ENCODE results near the gene CR2. TPM values are rescaled to one million over a fixed set of nuclear protein-coding genes. Genes with fewer than 3 reads are reported as not detected.

The CR2 gene
- 0.21 TPM in 1 of 2 replicates, not detected in the other for total RNA-seq (ENCODE audit: low replicate concordance)
- long read RNA-seq: 0 reads

- no peak within 1 kb of the TSS for H3K27ac Mint-ChIP-seq
- H3K4me1 Mint-ChIP-seq (ENCODE audit: unreplicated experiment): peaks cover 4% of the 10 kb centered on the region
- TF ChIP-seq, protein P1, sequence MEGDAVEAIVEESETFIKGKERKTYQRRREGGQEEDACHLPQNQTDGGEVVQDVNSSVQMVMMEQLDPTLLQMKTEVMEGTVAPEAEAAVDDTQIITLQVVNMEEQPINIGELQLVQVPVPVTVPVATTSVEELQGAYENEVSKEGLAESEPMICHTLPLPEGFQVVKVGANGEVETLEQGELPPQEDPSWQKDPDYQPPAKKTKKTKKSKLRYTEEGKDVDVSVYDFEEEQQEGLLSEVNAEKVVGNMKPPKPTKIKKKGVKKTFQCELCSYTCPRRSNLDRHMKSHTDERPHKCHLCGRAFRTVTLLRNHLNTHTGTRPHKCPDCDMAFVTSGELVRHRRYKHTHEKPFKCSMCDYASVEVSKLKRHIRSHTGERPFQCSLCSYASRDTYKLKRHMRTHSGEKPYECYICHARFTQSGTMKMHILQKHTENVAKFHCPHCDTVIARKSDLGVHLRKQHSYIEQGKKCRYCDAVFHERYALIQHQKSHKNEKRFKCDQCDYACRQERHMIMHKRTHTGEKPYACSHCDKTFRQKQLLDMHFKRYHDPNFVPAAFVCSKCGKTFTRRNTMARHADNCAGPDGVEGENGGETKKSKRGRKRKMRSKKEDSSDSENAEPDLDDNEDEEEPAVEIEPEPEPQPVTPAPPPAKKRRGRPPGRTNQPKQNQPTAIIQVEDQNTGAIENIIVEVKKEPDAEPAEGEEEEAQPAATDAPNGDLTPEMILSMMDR (conservative IDR thresholded peaks at IDR 0.05): peak; percentile 40
- H3K9me3 Mint-ChIP-seq: no peaks in the 10 kb centered on the region
- peak within 1 kb of the TSS; percentile 79 for H3K4me3 Mint-ChIP-seq
- DNase-seq (ENCODE audit: extremely low spot score, unreplicated experiment): peak; percentile 67
- peaks cover 46% of the 10 kb centered on the region for H3K27me3 Mint-ChIP-seq
- H3K36me3 Mint-ChIP-seq: no peaks in the 10 kb centered on the region
These were observed at the start of gene CR2 for GRCh38 chr1:207454046-207454964. TSS of gene CR2 (plus strand) at chr1:207454328. CDS start at chr1:207454419, 91 bp downstream.

DNA sequence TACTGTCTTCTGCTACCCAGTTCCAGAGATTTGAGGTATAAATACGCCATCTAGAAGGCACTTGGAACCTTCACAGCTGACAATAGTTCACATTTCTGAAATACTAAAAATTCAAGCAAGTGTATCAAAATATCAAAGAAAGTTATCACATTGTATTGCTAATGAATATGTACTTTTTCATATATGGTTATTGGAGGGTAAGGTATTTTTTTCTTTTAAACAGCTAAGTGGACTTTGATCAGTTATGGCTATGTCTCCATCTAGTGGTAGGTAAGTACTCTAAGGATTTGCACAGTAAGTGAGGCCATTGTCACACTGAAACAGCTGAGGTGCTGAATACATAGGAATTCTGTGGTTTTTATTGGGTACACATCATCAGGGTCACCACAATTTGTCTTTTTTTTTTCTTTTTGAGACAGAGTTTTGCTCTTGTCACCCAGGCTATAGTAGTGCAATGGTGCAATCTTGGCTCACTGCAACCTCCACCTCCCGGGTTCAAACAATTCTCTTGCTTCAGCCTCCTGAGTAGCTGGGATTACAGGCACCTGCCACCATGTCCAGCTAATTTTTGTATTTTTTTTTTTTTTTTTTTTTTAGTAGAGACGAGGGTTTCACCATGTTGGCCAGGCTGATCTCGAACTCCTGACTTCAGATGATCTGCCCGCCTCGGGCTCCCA is 49.1 kb upstream of the CR2 start:
- Mint-ChIP-seq H3K9me3 (no peaks in the 10 kb centered on the region), H3K36me3 (no peaks in the 10 kb centered on the region), H3K27ac (no peak overlapping the region), H3K27me3 (peaks cover 15% of the 10 kb centered on the region), H3K4me3 (no peak overlapping the region), H3K4me1 (ENCODE audit: unreplicated experiment) (no peaks in the 10 kb centered on the region)
- TF ChIP-seq, protein P1 (conservative IDR thresholded peaks at IDR 0.05): peak; percentile 91
- no peak for DNase-seq (ENCODE audit: extremely low spot score, unreplicated experiment)

DNA sequence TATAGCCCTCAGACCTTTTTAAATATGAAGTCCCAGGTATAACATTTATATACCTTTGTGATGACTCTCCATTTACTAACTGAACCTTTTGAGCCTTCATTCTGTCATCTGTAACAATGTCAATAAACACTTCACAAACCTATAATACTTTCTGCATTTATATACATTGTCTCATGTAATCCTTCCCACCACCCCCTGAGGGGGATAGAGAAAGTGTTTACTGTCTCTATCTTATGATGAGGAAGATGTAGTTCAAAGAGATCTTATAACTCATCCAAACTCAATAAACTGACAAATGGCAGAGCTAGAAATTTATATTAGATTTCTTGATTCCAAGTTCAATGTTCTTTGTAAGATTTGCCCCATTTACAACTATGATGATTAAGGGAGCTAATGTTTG is 48.3 kb upstream of the CR2 start:
- no peak overlapping the region for H3K27ac Mint-ChIP-seq
- H3K4me1 Mint-ChIP-seq (ENCODE audit: unreplicated experiment): no peaks in the 10 kb centered on the region
- no peak for DNase-seq (ENCODE audit: extremely low spot score, unreplicated experiment)
- H3K9me3 Mint-ChIP-seq: no peaks in the 10 kb centered on the region
- no peaks in the 10 kb centered on the region for H3K36me3 Mint-ChIP-seq
- H3K4me3 Mint-ChIP-seq: no peak overlapping the region
- peaks cover 14% of the 10 kb centered on the region for H3K27me3 Mint-ChIP-seq
- TF ChIP-seq, protein P1 (conservative IDR thresholded peaks at IDR 0.05): no peak

GRCh38 chr1:207407655-207408260 is 46.4 kb upstream of the CR2 start:
- peaks cover 17% of the 10 kb centered on the region for H3K27me3 Mint-ChIP-seq
- H3K4me1 Mint-ChIP-seq (ENCODE audit: unreplicated experiment): no peaks in the 10 kb centered on the region
- H3K9me3 Mint-ChIP-seq: no peaks in the 10 kb centered on the region
- DNase-seq (ENCODE audit: extremely low spot score, unreplicated experiment): no peak
- H3K27ac Mint-ChIP-seq: no peak overlapping the region
- TF ChIP-seq, protein P1 (conservative IDR thresholded peaks at IDR 0.05): no peak
- no peaks in the 10 kb centered on the region for H3K36me3 Mint-ChIP-seq
- no peak overlapping the region for H3K4me3 Mint-ChIP-seq

DNA sequence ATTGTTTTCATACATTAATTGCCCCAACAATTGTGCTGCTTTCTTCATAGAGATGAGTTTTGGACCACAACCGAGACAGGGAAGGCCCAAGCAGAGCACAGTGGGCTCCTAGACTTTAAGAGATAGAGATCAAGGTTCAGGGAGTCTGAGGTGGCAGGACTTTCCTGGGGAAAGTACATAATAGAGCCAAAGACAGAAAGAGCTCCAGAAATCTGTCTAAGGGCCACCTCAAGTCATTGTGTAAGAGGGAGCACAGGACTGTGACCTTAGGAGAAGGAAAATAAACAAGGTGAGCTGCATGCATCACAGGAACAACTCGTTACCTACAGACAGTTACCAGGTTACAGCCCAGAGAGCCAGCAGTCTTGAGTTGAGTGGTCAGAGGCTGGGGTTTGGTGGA is 41.3 kb upstream of the CR2 start:
- Mint-ChIP-seq H3K27me3 (peaks cover 17% of the 10 kb centered on the region), H3K4me1 (ENCODE audit: unreplicated experiment) (no peaks in the 10 kb centered on the region), H3K36me3 (no peaks in the 10 kb centered on the region), H3K4me3 (no peak overlapping the region), H3K9me3 (no peaks in the 10 kb centered on the region), H3K27ac (no peak overlapping the region)
- TF ChIP-seq, protein P1 (conservative IDR thresholded peaks at IDR 0.05): no peak
- DNase-seq (ENCODE audit: extremely low spot score, unreplicated experiment): no peak
